ENCODE measurements around the gene LFNG. TPM values are rescaled to one million over a fixed set of nuclear protein-coding genes. Genes with fewer than 3 reads are reported as not detected.

LFNG gene
- total and polyA plus RNA-seq, 8 donors, result 5.2 to 59.2 (median 11.0) TPM

- ATAC-seq (no peak), DNase-seq (no peak)
- intact Hi-C loops (cut with DNase I), result no loop called here
- no peak for TF ChIP-seq CTCF (IDR thresholded peaks at IDR 0.05)
- no peak overlapping the region for H3K27ac ChIP-seq
- no peak overlapping the region for H3K4me3 ChIP-seq
- peaks cover 0 to 37% of the 10 kb centered on the region in 2 donors for H3K27me3 ChIP-seq
- H3K9me3 ChIP-seq, result no peaks in the 10 kb centered on the region
- H3K4me1 ChIP-seq, result peaks cover 0 to 14% of the 10 kb centered on the region in 2 donors
- H3K36me3 ChIP-seq, result no peaks in the 10 kb centered on the region
Measured at GRCh38 chr7:2495418-2496299, 23.9 kb upstream of the LFNG start.

GRCh38 chr7:2496375-2496774 is 23.2 kb upstream of the LFNG start:
- H3K36me3 ChIP-seq, result no peaks in the 10 kb centered on the region
- TF ChIP-seq CTCF (IDR thresholded peaks at IDR 0.05), result no peak
- H3K27me3 ChIP-seq, result peaks cover 0 to 37% of the 10 kb centered on the region in 2 donors
- no peak for DNase-seq
- no peak for ATAC-seq
- intact Hi-C loops (cut with DNase I), result no loop called here
- no peak overlapping the region for H3K4me3 ChIP-seq
- H3K4me1 ChIP-seq, result peaks cover 0 to 14% of the 10 kb centered on the region in 2 donors
- no peaks in the 10 kb centered on the region for H3K9me3 ChIP-seq
- no peak overlapping the region for H3K27ac ChIP-seq

GRCh38 chr7:2497065-2497464 is 22.5 kb upstream of the LFNG start:
- Histone ChIP-seq H3K27me3 (peaks cover 0 to 37% of the 10 kb centered on the region in 2 donors), H3K36me3 (no peaks in the 10 kb centered on the region), H3K4me1 (peaks cover 0 to 14% of the 10 kb centered on the region in 2 donors), H3K27ac (no peak overlapping the region), H3K9me3 (no peaks in the 10 kb centered on the region), H3K4me3 (no peak overlapping the region)
- TF ChIP-seq CTCF (IDR thresholded peaks at IDR 0.05), result no peak
- intact Hi-C loops (cut with DNase I), result no loop called here
- DNase-seq, result no peak
- no peak for ATAC-seq

- intact Hi-C loops (cut with DNase I), result no loop called here
- Histone ChIP-seq H3K9me3 (no peaks in the 10 kb centered on the region), H3K27me3 (peaks cover 0 to 37% of the 10 kb centered on the region in 2 donors), H3K27ac (no peak overlapping the region), H3K36me3 (no peaks in the 10 kb centered on the region), H3K4me3 (no peak overlapping the region), H3K4me1 (peaks cover 0 to 14% of the 10 kb centered on the region in 2 donors)
- DNase-seq (peak in 2 of 4 donors; percentile 62 to 81), ATAC-seq (no peak)
- no peak for TF ChIP-seq CTCF (IDR thresholded peaks at IDR 0.05)
Measured at GRCh38 chr7:2497500-2498336, 21.9 kb upstream of the LFNG start.

GRCh38 chr7:2498708-2499107 is 20.9 kb upstream of the LFNG start:
- Histone ChIP-seq H3K4me3 (no peak overlapping the region), H3K4me1 (peaks cover 0 to 8% of the 10 kb centered on the region in 2 donors), H3K27me3 (peaks cover 0 to 37% of the 10 kb centered on the region in 2 donors), H3K36me3 (no peaks in the 10 kb centered on the region), H3K27ac (no peak overlapping the region), H3K9me3 (no peaks in the 10 kb centered on the region)
- intact Hi-C loops (cut with DNase I), result no loop called here
- no peak for DNase-seq
- ATAC-seq, result no peak
- no peak for TF ChIP-seq CTCF (IDR thresholded peaks at IDR 0.05)

All from left lung (tissue), 10 donors.